H1 (cell line): Measurements from ENCODE around the gene ADIRF. TPM values are rescaled to one million over a fixed set of nuclear protein-coding genes. Genes with fewer than 3 reads are reported as not detected.

Experiments used
- CTCF ChIA-PET: fragments of 300-600 bp; sonication (Branson Sonifier 250); formaldehyde crosslinking; loops from one replicate; lab custom pipeline; 2021; ENCODE audit not compliant: partially characterized antibody; lab: Charles Lee
- POLR2A ChIA-PET: fragments of 300-600 bp; sonication (Branson Sonifier 250); formaldehyde crosslinking; loops from one replicate; lab custom pipeline; 2021; ENCODE audit warnings: inconsistent platforms; ENCODE audit not compliant: partially characterized antibody; lab: Charles Lee
- DNase-seq, 2 experiments: peaks; one replicate each; pipeline versions ENCODE4 v3.0.0 to v3.0.0-alpha.2; 2010 to 2022; ENCODE audit warnings: low spot score in 2 of 2, low read depth in 1 of 2, mixed read lengths in 1 of 2
- FAIRE-seq: peaks from 2 replicates; lab custom pipeline; 2011; peaks lifted over from hg19 to GRCh38; lab: Jason Lieb, UNC
- H2AFZ ChIP-seq: 2 replicates; pipeline ENCODE4 v1.8.1; 2012; ENCODE audit warnings: low read length, inconsistent platforms
- H2AK5ac ChIP-seq: 2 replicates; pipeline ENCODE4 v1.6.1; 2013; ENCODE audit warnings: low read depth, low read length
- H2BK120ac ChIP-seq: replicated peaks from 2 replicates; pipeline ENCODE3; 2013; ENCODE audit warnings: low read depth, low read length, inconsistent platforms
- H2BK12ac ChIP-seq: 2 replicates; pipeline ENCODE4 v1.6.1; 2013; ENCODE audit warnings: low read depth, low read length
- H2BK15ac ChIP-seq: 2 replicates; pipeline ENCODE4 v1.6.1; 2013; ENCODE audit warnings: low read length
- H2BK20ac ChIP-seq: 2 replicates; pipeline ENCODE4 v1.6.1; 2013; ENCODE audit warnings: low read length
- H2BK5ac ChIP-seq: 2 replicates; pipeline ENCODE4 v1.6.1; 2013; ENCODE audit warnings: low read depth, low read length
- H3K14ac ChIP-seq: 2 replicates; pipeline ENCODE4 v1.6.1; 2013; ENCODE audit warnings: inconsistent platforms; ENCODE audit not compliant: insufficient read length
- H3K18ac ChIP-seq: 2 replicates; pipeline ENCODE4 v1.6.1; 2013; ENCODE audit warnings: low read length; ENCODE audit errors: extremely low read depth
- H3K23ac ChIP-seq: 2 replicates; pipeline ENCODE4 v1.6.1; 2013; ENCODE audit warnings: inconsistent platforms; ENCODE audit not compliant: insufficient read length
- H3K23me2 ChIP-seq: 2 replicates; pipeline ENCODE4 v1.6.1; 2013; ENCODE audit warnings: low read depth, low read length
- H3K27ac ChIP-seq: 2 replicates; pipeline ENCODE4 v1.6.1; 2011; ENCODE audit warnings: low read depth, low read length, inconsistent platforms
- H3K27me3 ChIP-seq, 4 experiments: replicated peaks in 1 of 4; 1 replicate in 1 of 4; 2 replicates in 3 of 4; pipeline versions ENCODE4 v1.6.1 to v1.8.1; 2011 to 2013; ENCODE audit warnings: low read length in 3 of 4, mild to moderate bottlenecking in 3 of 4, inconsistent platforms in 2 of 4, mixed read lengths in 2 of 4, moderate library complexity in 1 of 4; ENCODE audit not compliant: control insufficient read depth in 3 of 4, insufficient read depth in 3 of 4; ENCODE audit errors: extremely low read depth in 1 of 4
- H3K36me3 ChIP-seq, 4 experiments: 2 replicates each; pipeline versions ENCODE4 v1.6.1 to v1.8.1; 2011 to 2013; ENCODE audit warnings: mild to moderate bottlenecking in 4 of 4, low read length in 3 of 4, moderate library complexity in 2 of 4, control low read depth in 1 of 4, inconsistent platforms in 1 of 4; ENCODE audit not compliant: insufficient read depth in 4 of 4, control insufficient read depth in 2 of 4
- H3K4ac ChIP-seq: replicated peaks from 2 replicates; pipeline ENCODE3; 2013; ENCODE audit warnings: low read length, low read depth, mixed read lengths, inconsistent platforms; ENCODE audit not compliant: insufficient read length
- H3K4me1 ChIP-seq, 4 experiments: replicated peaks in 1 of 4; 1 replicate in 1 of 4; 2 replicates in 3 of 4; pipeline versions ENCODE4 v1.6.1 to v1.8.1; 2011 to 2013; ENCODE audit warnings: low read length in 3 of 4, inconsistent platforms in 2 of 4, mixed read lengths in 1 of 4; ENCODE audit not compliant: insufficient read depth in 4 of 4, control insufficient read depth in 3 of 4
- H3K4me2 ChIP-seq, 2 experiments: 2 replicates each; pipeline versions ENCODE4 v1.6.1 to v1.8.1; 2011 to 2013; ENCODE audit warnings: low read depth in 2 of 2, low read length in 2 of 2, control low read depth in 1 of 2, inconsistent platforms in 1 of 2, mild to moderate bottlenecking in 1 of 2; ENCODE audit not compliant: insufficient read depth in 1 of 2
- H3K4me3 ChIP-seq, 4 experiments: fragments of 200-600, 300-600 bp in 1 of 4; sonication (generic), shearing (Covaris generic), sonication (Bioruptor Twin) in 1 of 4; 2 replicates each; pipeline versions ENCODE4 v1.5.1 to v1.8.1; 2011 to 2016; ENCODE audit warnings: low read length in 4 of 4, low read depth in 3 of 4, control low read depth in 2 of 4, inconsistent platforms in 2 of 4, mild to moderate bottlenecking in 2 of 4, mixed read lengths in 1 of 4, moderate library complexity in 1 of 4; ENCODE audit not compliant: insufficient read depth in 2 of 4; ENCODE audit errors: extremely low read depth in 1 of 4
- H3K56ac ChIP-seq: replicated peaks from 2 replicates; pipeline ENCODE3; 2013; ENCODE audit warnings: low read depth, mild to moderate bottlenecking, mixed read lengths, low read length, inconsistent platforms; ENCODE audit not compliant: insufficient read length
- H3K79me1 ChIP-seq: 2 replicates; pipeline ENCODE4 v1.6.1; 2013; ENCODE audit warnings: low read depth, low read length, control low read depth
- H3K79me2 ChIP-seq, 2 experiments: 2 replicates each; pipeline versions ENCODE4 v1.6.1 to v1.8.1; 2012 to 2013; ENCODE audit warnings: low read length in 2 of 2, mild to moderate bottlenecking in 2 of 2, inconsistent platforms in 1 of 2; ENCODE audit not compliant: insufficient read depth in 2 of 2, control insufficient read depth in 1 of 2
- H3K9ac ChIP-seq, 4 experiments: replicated peaks in 1 of 4; 1 replicate in 1 of 4; 2 replicates in 3 of 4; pipeline versions ENCODE4 v1.6.1 to v1.8.1; 2011 to 2013; ENCODE audit warnings: low read depth in 3 of 4, low read length in 3 of 4, control low read depth in 2 of 4, mild to moderate bottlenecking in 2 of 4, moderate library complexity in 2 of 4, inconsistent platforms in 1 of 4; ENCODE audit errors: extremely low read depth in 1 of 4
- H3K9me3 ChIP-seq, 2 experiments: 2 replicates each; pipeline versions ENCODE4 v1.6.1 to v1.8.1; 2012 to 2013; ENCODE audit warnings: mild to moderate bottlenecking in 2 of 2, moderate library complexity in 2 of 2, control low read depth in 1 of 2, inconsistent platforms in 1 of 2, low read depth in 1 of 2, low read length in 1 of 2, mixed read lengths in 1 of 2; ENCODE audit not compliant: insufficient read depth in 2 of 2
- H4K20me1 ChIP-seq, 2 experiments: replicated peaks in 1 of 2; 2 replicates each; pipeline versions ENCODE3 to v1.8.1; 2011 to 2013; ENCODE audit warnings: inconsistent platforms in 2 of 2, low read length in 2 of 2, mild to moderate bottlenecking in 1 of 2; ENCODE audit not compliant: insufficient read depth in 2 of 2, control insufficient read depth in 1 of 2
- H4K5ac ChIP-seq: 2 replicates; pipeline ENCODE4 v1.6.1; 2013; ENCODE audit warnings: low read length, low read depth, mixed read lengths, inconsistent platforms; ENCODE audit not compliant: insufficient read length
- H4K8ac ChIP-seq: 2 replicates; pipeline ENCODE4 v1.8.0; 2013; ENCODE audit warnings: mild to moderate bottlenecking, moderate library complexity, low read length, inconsistent platforms; ENCODE audit not compliant: insufficient read depth; ENCODE audit errors: extremely low read depth
- H4K91ac ChIP-seq: replicated peaks from 2 replicates; pipeline ENCODE3; 2013; ENCODE audit warnings: low read length, mixed read lengths, inconsistent platforms; ENCODE audit not compliant: insufficient read length
- CTBP2 ChIP-seq: IDR thresholded peaks from 2 replicates; pipeline ENCODE4 v1.7.0; 2011; ENCODE audit warnings: borderline replicate concordance, mild to moderate bottlenecking, moderate library complexity, mixed read lengths, low read length; ENCODE audit not compliant: insufficient read depth, insufficient read length
- WGBS, 2 experiments: shearing (Covaris generic) in 1 of 2; methylation state at CpG; one replicate each; pipeline versions ENCODE4 v1.1.6 to v1.1.7; 2013 to 2015; ENCODE audit warnings: low lambda C conversion rate in 2 of 2, mixed read lengths in 2 of 2, inconsistent platforms in 1 of 2, low coverage in 1 of 2, missing lambda C conversion rate in 1 of 2; ENCODE audit not compliant: insufficient replicate concordance in 2 of 2, insufficient coverage in 1 of 2, insufficient read length in 1 of 2; ENCODE audit errors: extremely low coverage in 1 of 2, missing lambda C conversion rate in 1 of 2; 5-methylcytosine and 5-hydroxymethylcytosine counted together
- polyA plus RNA-seq, 7 experiments: library from polyadenylated mRNA; depleted of rRNA in 3 of 7; stranded (reverse) in 5 of 7; unstranded in 2 of 7; fragments of >200 nt in 5 of 7; fragments of 200-250 nt in 2 of 7; gene quantifications; 1 replicate in 5 of 7; 2 replicates in 1 of 7; 4 replicates in 1 of 7; pipeline versions ENCODE4 v1.2.1 to v1.2.3, GENCODE V29; 2011 to 2013; ENCODE audit warnings: missing spikeins in 2 of 7, mixed read lengths in 2 of 7
- total RNA-seq: library from RNA; stranded (reverse); fragmentation: NEBNext Ultra II Directional; extraction: Animal tissue kit (Norgen Biotek cat#: 25700); gene quantifications from 2 replicates; pipeline ENCODE4 v1.2.1, GENCODE V29; 2021

Gene ADIRF
- total and polyA plus RNA-seq, 2 of the 8 experiments (the other 6 are each of a cell fraction or from before 2014, with no cell fraction given): not detected

GRCh38 chr10:86955501-86956194, 12.6 kb upstream of the ADIRF start:
- CTCF ChIA-PET: interaction anchor here (0.7 to 26.4 kb wide), 3 partner anchors 5 to 22 kb away, joined by 3 to 975 read pairs (median 975); partner anchors contain the start of genes ADIRF, MMRN2 and SNCG
- H2AFZ ChIP-seq: no peak overlapping the region

More at GRCh38 chr10:86955501-86956194, 12.6 kb upstream of the ADIRF start:
- Histone ChIP-seq H3K36me3 (no peaks in the 10 kb centered on the region), H3K79me2 (no peaks in the 10 kb centered on the region), H3K9me3 (peaks cover 3 to 9% of the 10 kb centered on the region in 2 experiments), H4K8ac (no peak overlapping the region; the same call in 1 of the 2 replicates), H3K23me2 (no peaks in the 10 kb centered on the region), H3K79me1 (no peaks in the 10 kb centered on the region), H3K56ac (peak overlapping the region; percentile 24), H3K9ac (peak overlapping the region in 2 of 4 experiments; percentile 25 to 34; a peak in 1 of 7 replicates), H3K4me3 (no peak overlapping the region; a peak in 1 of 8 replicates), H3K4me2 (peak overlapping the region; percentile 46 to 50; a peak in 2 of 4 replicates), H3K4me1 (peaks cover 16 to 58% (median 48%) of the 10 kb centered on the region in 4 experiments), H3K27me3 (no peaks in the 10 kb centered on the region), H2BK12ac (peak overlapping the region; percentile 99), H4K5ac (peak overlapping the region; percentile 68), H4K20me1 (no peaks in the 10 kb centered on the region), H3K27ac (peak overlapping the region; percentile 80), H2BK20ac (peak overlapping the region; percentile 96), H2BK5ac (peak overlapping the region; percentile 99), H2BK15ac (peak overlapping the region; percentile 46; the same call in 1 of the 2 replicates), H3K14ac (no peak overlapping the region), H4K91ac (peak overlapping the region; percentile 99), H3K23ac (no peak overlapping the region), H3K18ac (peak overlapping the region; percentile 97), H2AK5ac (peak overlapping the region; percentile 96), H2BK120ac (peak overlapping the region; percentile 87), H3K4ac (peak overlapping the region; percentile 95)
- FAIRE-seq: no peak
- WGBS, 2 experiments: 57% methylated on average over 10 of the region's 16 CpGs; no CpG with 5 or more reads in 1 of the 2 experiments
- POLR2A ChIA-PET: interaction anchor here (1.2 to 4.4 kb wide), 5 partner anchors 9 to 138 kb away, joined by 4 to 38 read pairs (median 14); no protein-coding TSS in a partner anchor
- TF ChIP-seq CTBP2: no peak
- DNase-seq: peak in 1 of 2 experiments; percentile 55
